ENCODE measurements around the gene DSC1. TPM values are rescaled to one million over a fixed set of nuclear protein-coding genes. Genes with fewer than 3 reads are reported as not detected.

The DSC1 gene
- total and polyA plus RNA-seq, 2 of the 13 experiments (the other 11 are each of a cell fraction or from before 2014, with no cell fraction given), result not detected

- TF ChIP-seq ZNF646 (CRISPR knock-in tag; IDR thresholded peaks at IDR 0.05) (no peak), ZNF792 (CRISPR knock-in tag; IDR thresholded peaks at IDR 0.05) (0 out of 2 replicates have a peak, but pooled peaks have one; percentile 27), NCOA5 (CRISPR knock-in tag; IDR thresholded peaks at IDR 0.05) (no peak), ZNF543 (CRISPR knock-in tag; IDR thresholded peaks at IDR 0.05) (no peak), RARG (CRISPR knock-in tag; IDR thresholded peaks at IDR 0.05; ENCODE audit: low read depth) (no peak), TAF15 (IDR thresholded peaks at IDR 0.05; ENCODE audit: low read depth, low read length, poor library complexity, severe bottlenecking) (no peak), POLR2G (IDR thresholded peaks at IDR 0.05; ENCODE audit: low read depth, low read length) (peak; percentile 86), SCMH1 (CRISPR knock-in tag; IDR thresholded peaks at IDR 0.05; ENCODE audit: borderline replicate concordance) (no peak), FOXP4 (CRISPR knock-in tag; IDR thresholded peaks at IDR 0.05) (0 out of 2 replicates have a peak, but pooled peaks have one; percentile 19), ZNF280D (CRISPR knock-in tag; IDR thresholded peaks at IDR 0.05) (peak; percentile 59; the same call in 1 of the 2 replicates), ZFYVE20 (CRISPR knock-in tag; IDR thresholded peaks at IDR 0.05; ENCODE audit: borderline replicate concordance, low read depth) (0 out of 2 replicates have a peak, but pooled peaks have one; percentile 65), ZNF274 (CRISPR knock-in tag; IDR thresholded peaks at IDR 0.05) (0 out of 2 replicates have a peak, but pooled peaks have one; percentile 36), RBFOX2 (IDR thresholded peaks at IDR 0.05; ENCODE audit: low read depth, low read length) (peak; percentile 83)
Observed at GRCh38 chr18:31102025-31102684, 60.5 kb downstream of the DSC1 start, which contains the start of gene DSC2 (continued).

All from HepG2 (cell line).